GM12878 (cell line): Measurements from ENCODE around the gene SULT1C3. TPM values are rescaled to one million over a fixed set of nuclear protein-coding genes. Genes with fewer than 3 reads are reported as not detected.

Source experiments
- ATAC-seq: fragments of 200-7000 bp; cut with Tn5 transposase; 3 replicates; pipeline ENCODE4 v1.9.1; 2020; ENCODE audit warnings: mild to moderate bottlenecking, moderate library complexity
- BruUV-seq: library from RNA; stranded (reverse); fragments of 400-500 nt; replicated peaks from 2 replicates; lab custom pipeline; 2021; lab: Mats Ljungman, UMichigan
- CTCF ChIA-PET: fragments of 300-600 bp; sonication (Branson Sonifier 250); formaldehyde crosslinking; extraction: SDS; loops from one replicate; lab custom pipeline; 2021; ENCODE audit warnings: inconsistent platforms; lab: Yijun Ruan, JAX
- POLR2A ChIA-PET: fragments of 350-600 bp; formaldehyde crosslinking; extraction: SDS; loops from one replicate; lab custom pipeline; 2021; ENCODE audit warnings: inconsistent platforms; lab: Charles Lee
- RAD21 ChIA-PET: fragments of 300-600 bp; sonication (Branson Sonifier 250); formaldehyde crosslinking; loops from one replicate; lab custom pipeline; 2023; ENCODE audit warnings: antibody characterized with exemption; ENCODE audit not compliant: unreplicated experiment; lab: Charles Lee
- SMC1A ChIA-PET: fragments of 300-600 bp; sonication (Branson Sonifier 250); formaldehyde crosslinking; loops from one replicate; lab custom pipeline; 2023; ENCODE audit not compliant: unreplicated experiment, uncharacterized antibody; lab: Charles Lee
- DNase-seq: peaks from one replicate; pipeline ENCODE4 v3.0.0-alpha.2; 2011; ENCODE audit warnings: low read depth, low spot score
- FAIRE-seq: peaks from 3 replicates; lab custom pipeline; 2011; peaks lifted over from hg19 to GRCh38; lab: Jason Lieb, UNC
- H2AFZ ChIP-seq: 2 replicates; pipeline ENCODE4 v1.6.0; 2011; ENCODE audit warnings: low read depth, low read length, control low read depth; ENCODE audit not compliant: control insufficient read depth
- H3K27ac ChIP-seq: 2 replicates; pipeline ENCODE4 v1.5.1; 2011; ENCODE audit warnings: control low read depth; ENCODE audit not compliant: control insufficient read depth, insufficient read depth
- H3K27me3 ChIP-seq, 2 experiments: replicated peaks in 1 of 2; 2 replicates each; pipeline versions ENCODE4 v1.6.0 to v1.6.1; 2011; ENCODE audit warnings: low read length in 1 of 2; ENCODE audit not compliant: control insufficient read depth in 2 of 2, insufficient read depth in 2 of 2
- H3K36me3 ChIP-seq, 2 experiments: 2 replicates each; pipeline ENCODE4 v1.5.1; 2011; ENCODE audit warnings: low read length in 1 of 2; ENCODE audit not compliant: control insufficient read depth in 2 of 2, insufficient read depth in 2 of 2
- H3K4me1 ChIP-seq: 2 replicates; pipeline ENCODE4 v1.6.1; 2011; ENCODE audit warnings: mild to moderate bottlenecking, low read length, moderate library complexity, mixed read lengths; ENCODE audit not compliant: control insufficient read depth, insufficient read depth
- H3K4me2 ChIP-seq: 2 replicates; pipeline ENCODE4 v1.6.0; 2011; ENCODE audit warnings: control low read depth; ENCODE audit not compliant: control insufficient read depth, insufficient read depth
- H3K4me3 ChIP-seq: fragments of 200-600 bp; sonication (generic); 2 replicates; pipeline ENCODE4 v1.5.1; 2016
- H3K79me2 ChIP-seq: 2 replicates; pipeline ENCODE4 v1.6.0; 2011; ENCODE audit warnings: low read length; ENCODE audit not compliant: control insufficient read depth, insufficient read depth
- H3K9ac ChIP-seq: 2 replicates; pipeline ENCODE4 v1.8.0; 2011; ENCODE audit warnings: low read length, control low read depth, mixed read lengths; ENCODE audit not compliant: control insufficient read depth, insufficient read depth
- H3K9me3 ChIP-seq: replicated peaks from 3 replicates; pipeline ENCODE4 v1.5.1; 2011; ENCODE audit warnings: mild to moderate bottlenecking, low read length; ENCODE audit not compliant: control insufficient read depth, insufficient read depth
- H4K20me1 ChIP-seq: 2 replicates; pipeline ENCODE4 v1.6.0; 2011; ENCODE audit not compliant: control insufficient read depth, insufficient read depth
- CEBPB ChIP-seq, 2 experiments: fragments of 150-350 bp in 1 of 2; IDR thresholded peaks; 2 replicates each; pipeline ENCODE4 v1.6.1; 2012 to 2014; ENCODE audit warnings: low read depth in 2 of 2, low read length in 2 of 2, borderline replicate concordance in 1 of 2, inconsistent platforms in 1 of 2
- CHD1 ChIP-seq: IDR thresholded peaks from 2 replicates; pipeline ENCODE4 v1.6.1; 2012; ENCODE audit warnings: low read depth, low read length, improper control_type of control experiment
- EED ChIP-seq: sonication (generic); IDR thresholded peaks from 2 replicates; pipeline ENCODE4 v1.6.1; 2016; ENCODE audit warnings: antibody characterized with exemption, low read depth
- EGR1 ChIP-seq, 2 experiments: IDR thresholded peaks; 1 replicate in 1 of 2; 2 replicates in 1 of 2; pipeline ENCODE4 v1.6.1; 2011 to 2012; ENCODE audit warnings: low read depth in 2 of 2, low read length in 2 of 2, borderline replicate concordance in 1 of 2, mild to moderate bottlenecking in 1 of 2, moderate library complexity in 1 of 2
- LARP7 ChIP-seq: fragments of 450-650 bp; IDR thresholded peaks from 2 replicates; pipeline ENCODE4 v1.6.1; 2017; ENCODE audit warnings: mild to moderate bottlenecking
- MLLT1 ChIP-seq: fragments of 450-650 bp; IDR thresholded peaks from 2 replicates; pipeline ENCODE4 v1.6.1; 2016; ENCODE audit warnings: mild to moderate bottlenecking
- NFIC ChIP-seq: IDR thresholded peaks from 2 replicates; pipeline ENCODE4 v1.6.1; 2012; ENCODE audit warnings: low read depth, mild to moderate bottlenecking, inconsistent platforms, low read length, moderate library complexity
- RB1 ChIP-seq: fragments of 450-650 bp; formaldehyde crosslinking; IDR thresholded peaks from 2 replicates; pipeline ENCODE4 v1.6.1; 2017; ENCODE audit warnings: mild to moderate bottlenecking, borderline replicate concordance
- RUNX3 ChIP-seq: IDR thresholded peaks from 2 replicates; pipeline ENCODE4 v1.6.1; 2012; ENCODE audit warnings: low read length, inconsistent platforms
- USF2 ChIP-seq: IDR thresholded peaks from 2 replicates; pipeline ENCODE4 v1.6.1; 2011; ENCODE audit warnings: low read depth, low read length, improper control_type of control experiment, borderline replicate concordance
- ZBTB4 ChIP-seq: fragments of 450-650 bp; formaldehyde crosslinking; IDR thresholded peaks from 2 replicates; pipeline ENCODE4 v1.4.0; 2022; ENCODE audit warnings: mild to moderate bottlenecking, moderate library complexity
- ZNF384 ChIP-seq: IDR thresholded peaks from 2 replicates; pipeline ENCODE4 v1.6.1; 2012; ENCODE audit warnings: low read depth, mild to moderate bottlenecking, low read length, improper control_type of control experiment, borderline replicate concordance
- ZNF687 ChIP-seq: fragments of 450-650 bp; IDR thresholded peaks from 2 replicates; pipeline ENCODE4 v1.6.1; 2017; ENCODE audit warnings: mild to moderate bottlenecking, moderate library complexity
- WGBS: methylation state at CpG from one replicate; pipeline ENCODE4 v1.1.6; 2016; ENCODE audit warnings: low lambda C conversion rate; ENCODE audit not compliant: insufficient replicate concordance, insufficient coverage; ENCODE audit errors: missing lambda C conversion rate; 5-methylcytosine and 5-hydroxymethylcytosine counted together
- in situ Hi-C: fragments of 300-500 bp; cut with MboI; formaldehyde crosslinking; loops from 9 replicates; pipeline ENCODE4 v1.14.3; 2018; ENCODE audit warnings: mixed read lengths
- intact Hi-C: fragments of 100-400 bp; cut with micrococcal nuclease; formaldehyde crosslinking; loops from one replicate; pipeline ENCODE4 v1.14.2; 2022; ENCODE audit not compliant: unreplicated experiment
- polyA plus RNA-seq, 11 experiments: library from polyadenylated mRNA; depleted of rRNA in 4 of 11; unstranded in 6 of 11; stranded (reverse) in 5 of 11; fragments of >200 nt; fragmentation: Nextera tagmentation in 4 of 11; fragmentation: Illumina TruSeq in 1 of 11; extraction: Ambion mirVana in 4 of 11; extraction: Trizol in 1 of 11; gene quantifications; 1 replicate in 1 of 11; 2 replicates in 10 of 11; pipeline versions ENCODE4 v1.2.1 to v1.2.3, GENCODE V29; 2011 to 2016; ENCODE audit warnings: inconsistent platforms in 2 of 11, missing spikeins in 2 of 11, low read depth in 1 of 11
- total RNA-seq, 4 experiments: library from RNA; depleted of rRNA in 3 of 4; stranded (reverse); fragments of >200 nt in 3 of 4; fragmentation: Illumina TruSeq in 1 of 4; extraction: Trizol in 1 of 4; gene quantifications; 2 replicates each; pipeline versions ENCODE4 v1.2.1 to v1.2.3, GENCODE V29; 2013 to 2021

SULT1C3 gene
- total and polyA plus RNA-seq, 10 of the 15 experiments (the other 5 are each of a cell fraction or from before 2014, with no cell fraction given), result not detected

GRCh38 chr2:108220942-108221541 is 18.7 kb upstream of the SULT1C3 start:
- Histone ChIP-seq H3K27me3 (no peaks in the 10 kb centered on the region), H3K4me2 (no peak overlapping the region), H3K9ac (no peak overlapping the region), H2AFZ (no peak overlapping the region), H3K9me3 (no peaks in the 10 kb centered on the region), H3K4me1 (no peaks in the 10 kb centered on the region), H3K36me3 (no peaks in the 10 kb centered on the region), H3K4me3 (no peak overlapping the region), H4K20me1 (no peaks in the 10 kb centered on the region), H3K27ac (no peak overlapping the region), H3K79me2 (no peaks in the 10 kb centered on the region)
- SMC1A ChIA-PET, result no interaction called here
- intact Hi-C loops, result no loop called here
- in situ Hi-C loops, result loop anchor here (25.0 kb wide), 1 partner anchor 366 kb away; no protein-coding TSS in a partner anchor
- no peak for ATAC-seq
- no TSS peak for BruUV-seq
- 24% methylated on average over 4 of the region's 4 CpGs for WGBS
- POLR2A ChIA-PET, result no interaction called here
- RAD21 ChIA-PET, result no interaction called here
- CTCF ChIA-PET, result no interaction called here
- no peak for DNase-seq
- FAIRE-seq, result no peak
- TF ChIP-seq NFIC (no peak), RB1 (no peak), ZNF384 (no peak), LARP7 (no peak), EGR1 (IDR thresholded peaks at IDR 0.05; ENCODE audit: borderline replicate concordance in 1 of 2, low read depth in 2 of 2, low read length in 2 of 2) (no peak), EED (no peak), USF2 (no peak), CEBPB (IDR thresholded peaks at IDR 0.05; ENCODE audit: borderline replicate concordance in 1 of 2, low read depth in 2 of 2, low read length in 2 of 2) (no peak), ZNF687 (no peak), RUNX3 (no peak), CHD1 (no peak), ZBTB4 (CRISPR knock-in tag) (no peak), MLLT1 (no peak)
